ENCODE data around the gene EOLA1.

Gene EOLA1

DNA sequence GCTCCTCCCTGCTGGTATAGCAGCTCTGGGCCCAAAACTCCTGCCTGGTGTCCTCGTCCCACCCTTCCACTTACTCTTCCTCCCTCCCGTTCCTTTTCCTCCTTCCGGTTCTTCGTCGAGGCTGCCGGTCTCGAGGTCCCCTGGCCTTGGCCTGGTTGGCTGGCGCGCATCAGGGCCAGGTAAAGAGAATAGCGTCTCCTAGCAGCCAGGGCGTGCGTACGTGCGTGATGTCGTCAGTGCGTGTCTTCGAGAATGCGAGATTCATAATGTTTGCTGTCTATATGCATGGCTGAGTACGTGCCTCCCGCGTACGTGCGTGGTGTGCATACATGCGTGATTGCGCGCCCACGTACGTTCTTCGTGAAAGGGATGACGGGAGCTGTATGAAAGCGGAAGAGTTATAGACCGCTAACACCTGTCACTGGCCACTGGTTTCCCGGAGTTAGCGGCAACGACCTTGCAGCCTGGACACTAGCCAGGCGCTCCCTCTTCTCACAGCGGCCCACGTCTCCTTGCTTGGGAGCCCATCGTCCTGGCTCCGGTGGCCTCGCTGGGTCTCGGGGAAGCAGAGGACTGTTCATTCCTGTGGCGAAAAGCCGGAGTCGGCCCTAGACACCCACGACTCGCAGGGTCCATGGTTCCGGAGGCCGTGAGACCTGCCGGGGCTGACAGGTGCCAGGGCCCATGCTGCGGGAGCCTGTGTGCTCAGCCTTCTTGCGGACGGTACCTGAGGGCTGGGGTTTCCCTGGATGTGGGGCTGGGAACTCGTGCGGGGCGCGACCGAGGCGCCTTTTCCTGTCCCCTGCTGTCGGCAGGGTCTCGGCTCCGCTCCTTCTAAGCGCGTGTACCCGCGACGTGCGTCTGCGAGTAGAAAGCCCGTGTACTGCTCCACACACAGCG is at the start of gene EOLA1:
Gene EOLA1 (plus strand): TSS at position 392 of the 900 bp plus-strand sequence. CDS start 4,619 bp downstream, outside the sequence.
- peak; percentile 88 to 89 for DNase-seq

DNA sequence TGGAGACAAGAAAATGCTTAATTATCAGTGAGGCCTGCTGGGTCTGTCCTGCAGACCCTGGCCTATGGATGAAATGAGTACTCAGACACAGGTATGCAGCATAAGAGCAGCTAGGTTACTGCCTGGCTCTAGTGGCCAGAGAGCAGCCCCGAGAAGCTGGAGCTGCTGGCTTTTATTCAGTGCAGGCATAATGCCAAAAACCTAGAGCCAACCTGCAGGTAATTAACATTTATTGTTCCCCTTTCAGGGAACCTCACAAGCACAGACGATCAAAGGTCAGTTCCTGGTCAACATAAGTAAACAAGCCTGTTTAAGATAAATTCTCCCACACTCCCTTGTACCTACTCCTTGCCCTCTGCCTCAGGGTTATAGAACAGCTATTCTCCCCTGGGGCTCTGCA is 49.0 kb upstream of the EOLA1 start:
- peak in 1 of 2 experiments; percentile 3 for DNase-seq

DNA sequence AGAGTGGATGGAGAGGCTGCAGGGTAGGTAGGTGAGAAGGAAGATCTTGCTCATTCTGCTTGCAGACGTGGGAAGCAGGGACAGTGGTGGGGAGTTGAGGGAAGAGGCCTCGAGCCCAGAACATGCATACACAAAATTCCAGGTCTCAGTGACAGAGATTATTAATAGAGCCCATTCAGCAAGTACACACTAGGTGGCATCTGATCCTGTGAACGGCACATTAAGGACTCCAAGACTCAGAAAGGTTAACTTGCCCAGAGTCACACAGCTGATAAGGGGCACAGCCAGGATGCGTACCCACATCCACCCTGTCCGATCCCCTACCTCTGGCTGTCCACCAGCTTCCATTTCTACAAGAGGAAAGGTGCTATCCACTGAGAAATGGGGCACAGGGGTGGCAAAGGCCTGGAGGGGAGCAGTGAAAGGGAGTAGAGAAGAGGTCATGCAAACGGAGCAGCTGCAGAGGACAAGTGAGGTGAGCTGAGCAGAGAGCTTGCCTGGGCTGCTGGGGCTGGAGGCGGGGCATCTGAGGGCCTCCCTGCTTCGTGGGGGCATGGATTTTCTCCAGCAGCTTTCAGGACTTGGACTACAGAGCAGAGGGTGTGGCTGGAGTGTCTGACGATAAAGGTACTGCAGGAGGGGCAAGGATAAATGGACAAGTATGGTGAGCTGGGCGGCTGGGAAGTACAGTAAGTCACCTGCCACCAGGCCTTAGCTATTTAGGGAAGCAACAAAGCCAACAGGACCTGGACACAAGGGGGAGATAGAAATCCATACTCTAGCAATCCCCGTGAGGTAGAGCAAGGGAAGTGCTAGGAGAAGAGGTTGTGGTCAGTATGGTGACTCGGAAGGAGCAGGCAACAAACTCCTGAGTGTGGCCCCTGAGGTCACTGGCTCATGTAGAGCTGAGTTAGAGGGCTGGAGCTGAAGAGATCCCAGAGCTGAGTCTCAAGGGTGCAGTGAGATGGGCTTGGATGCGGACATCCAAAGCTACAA is 46.9 kb upstream of the EOLA1 start:
- peak in 1 of 2 experiments; percentile 5 for DNase-seq

DNA sequence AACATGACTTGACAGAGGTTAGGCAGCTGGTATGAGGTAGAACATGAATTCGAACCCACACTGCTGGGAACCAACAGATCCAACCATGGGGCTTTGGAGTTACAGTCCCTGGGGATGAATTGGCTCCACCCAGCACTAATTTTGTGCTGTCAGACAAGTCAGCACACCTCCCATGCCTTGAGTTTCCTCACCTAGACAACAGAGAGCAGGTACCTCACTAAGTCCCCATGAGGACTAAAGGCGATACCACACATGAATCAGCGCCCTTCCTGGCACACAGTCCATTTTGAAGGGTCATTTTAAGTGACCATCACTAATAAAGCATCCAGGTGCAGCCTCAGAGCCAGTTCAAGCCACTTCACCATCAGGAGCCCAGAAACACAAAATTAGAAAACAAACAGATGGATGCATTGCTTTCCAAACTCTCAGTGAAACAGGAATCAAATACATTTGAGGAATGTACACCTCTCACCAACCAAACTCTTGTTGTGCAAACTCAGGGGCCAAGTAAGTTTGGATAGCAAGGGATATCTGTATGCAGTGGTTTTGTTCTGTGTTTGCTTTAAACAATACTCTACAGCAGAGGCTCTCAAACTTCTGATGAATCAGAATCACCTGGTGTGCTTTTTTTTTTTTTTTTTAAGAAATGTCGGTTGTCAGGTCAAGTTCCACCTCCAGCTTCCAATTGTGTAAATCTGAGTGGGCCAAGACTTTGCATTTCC is 45.8 kb upstream of the EOLA1 start:
- no peak for DNase-seq

DNA sequence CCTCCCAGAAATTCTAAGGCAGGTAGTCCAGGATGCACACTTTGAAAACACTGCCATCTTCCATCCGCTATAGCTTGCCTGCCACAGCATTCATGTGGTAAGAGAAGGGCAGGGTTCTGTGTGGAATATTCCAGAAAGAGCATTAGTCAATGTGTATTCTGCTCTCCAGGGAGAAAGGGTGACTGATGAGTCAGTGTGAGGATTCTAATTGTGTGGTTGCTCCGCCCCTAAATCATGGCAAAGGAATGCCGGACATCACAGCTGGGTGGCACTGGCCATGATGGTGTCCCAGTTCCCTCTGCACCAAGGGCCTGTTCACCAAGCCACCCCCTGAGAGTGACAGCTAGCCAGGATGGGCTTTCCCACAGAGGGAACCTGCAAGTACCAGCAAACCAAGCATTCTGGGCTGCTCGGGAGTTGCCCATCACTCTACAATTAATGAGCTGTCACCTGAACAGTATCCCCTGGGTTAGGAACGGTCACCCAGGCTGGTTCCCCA is 45.2 kb upstream of the EOLA1 start:
- DNase-seq: no peak

DNA sequence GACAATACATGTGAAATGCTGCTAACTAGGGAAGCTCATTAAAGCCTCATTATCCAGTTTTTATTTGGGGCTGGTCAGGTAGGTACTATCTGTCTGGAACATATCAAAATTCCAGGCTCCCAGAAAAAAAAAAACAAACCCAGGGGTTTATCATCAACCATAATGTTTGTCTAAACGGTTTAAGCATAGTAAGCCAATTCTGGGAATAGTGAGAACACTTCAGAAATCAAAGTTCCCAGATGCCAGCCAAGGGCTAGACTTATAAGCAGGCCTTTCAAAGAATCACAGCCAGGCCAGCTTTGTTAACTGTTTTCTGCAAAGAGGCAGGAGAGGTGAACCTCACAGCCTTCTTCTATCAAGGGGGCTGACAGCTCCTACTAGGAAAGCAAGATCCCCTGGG is 43.8 kb upstream of the EOLA1 start:
- no peak for DNase-seq

DNA sequence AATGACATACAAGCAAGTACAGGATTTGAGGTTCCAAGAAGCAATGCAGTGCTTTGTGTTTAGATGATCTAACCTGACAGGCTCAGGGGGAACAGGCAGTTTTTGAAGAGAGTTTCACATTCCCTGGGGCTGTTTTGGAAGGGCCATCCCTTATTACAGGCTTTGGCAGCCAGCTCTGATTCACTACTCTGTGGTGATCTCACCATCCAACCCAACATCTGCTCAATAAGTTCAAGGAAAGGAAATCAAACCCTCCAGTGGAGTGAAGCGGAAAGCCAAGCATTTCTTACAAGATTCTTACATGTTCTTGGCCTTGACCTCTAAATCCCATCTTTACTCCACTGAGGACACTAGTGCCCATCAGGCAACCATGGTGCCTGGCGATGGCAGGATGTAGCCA is 43.2 kb upstream of the EOLA1 start:
- DNase-seq: no peak

DNA sequence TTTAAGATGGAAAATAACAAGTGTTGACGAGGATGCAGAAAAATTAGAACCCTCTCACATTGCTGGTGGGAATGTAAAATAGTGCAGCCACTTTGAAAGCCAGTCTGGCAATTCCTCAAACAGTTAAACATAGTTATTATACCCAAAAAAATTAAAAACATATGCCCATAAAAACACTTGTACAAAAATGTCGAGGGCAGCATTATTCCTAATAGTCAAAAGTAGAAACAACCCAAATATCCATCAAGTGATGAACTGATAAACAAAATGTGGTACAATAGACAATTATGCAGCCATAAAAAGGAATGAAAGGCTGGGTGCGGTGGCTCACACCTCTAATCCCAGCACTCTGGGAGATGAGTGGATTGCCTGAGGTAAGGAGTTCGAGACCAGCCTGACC is 42.0 kb upstream of the EOLA1 start:
- DNase-seq: no peak

DNA sequence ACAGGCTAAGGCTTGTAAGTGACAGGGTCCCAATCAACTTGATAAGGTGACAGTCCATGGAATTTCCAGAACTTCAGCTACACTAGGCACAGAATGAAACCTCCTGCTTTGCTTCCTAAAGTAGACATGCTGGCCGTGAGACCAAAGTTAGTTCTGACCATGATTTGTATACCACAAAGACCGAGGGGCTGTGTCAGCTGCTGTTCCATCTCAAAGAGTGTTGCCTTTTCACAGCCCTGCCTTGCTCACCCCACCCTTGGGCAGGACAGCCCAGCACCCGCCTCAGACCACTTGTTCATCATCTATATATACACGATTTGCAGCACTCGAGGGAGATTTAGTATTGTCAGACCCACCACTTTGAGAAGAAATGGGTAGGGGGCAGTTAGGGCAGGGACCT is 41.0 kb upstream of the EOLA1 start:
- peak in 1 of 2 experiments; percentile 4 for DNase-seq

DNA sequence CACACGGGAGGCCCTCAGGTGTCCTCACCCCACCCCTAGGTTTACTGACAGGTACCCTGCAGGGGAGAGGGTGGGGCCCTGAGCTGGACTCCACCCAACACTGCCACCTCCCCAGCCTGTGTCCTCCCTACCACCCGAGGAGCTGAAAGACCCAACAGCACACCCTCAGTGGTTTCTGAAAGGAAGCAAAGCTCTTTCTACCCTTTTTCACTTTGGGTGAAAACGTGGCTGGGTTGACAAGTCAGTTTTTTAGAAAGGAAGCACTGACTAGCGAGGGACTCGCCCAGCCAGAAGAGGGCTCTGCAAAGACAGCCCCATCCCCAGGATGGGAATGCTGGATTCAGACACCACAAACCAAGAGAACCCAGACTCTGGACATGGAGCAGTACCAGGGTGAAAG is 37.9 kb upstream of the EOLA1 start:
- peak in 1 of 2 experiments; percentile 18 for DNase-seq

DNA sequence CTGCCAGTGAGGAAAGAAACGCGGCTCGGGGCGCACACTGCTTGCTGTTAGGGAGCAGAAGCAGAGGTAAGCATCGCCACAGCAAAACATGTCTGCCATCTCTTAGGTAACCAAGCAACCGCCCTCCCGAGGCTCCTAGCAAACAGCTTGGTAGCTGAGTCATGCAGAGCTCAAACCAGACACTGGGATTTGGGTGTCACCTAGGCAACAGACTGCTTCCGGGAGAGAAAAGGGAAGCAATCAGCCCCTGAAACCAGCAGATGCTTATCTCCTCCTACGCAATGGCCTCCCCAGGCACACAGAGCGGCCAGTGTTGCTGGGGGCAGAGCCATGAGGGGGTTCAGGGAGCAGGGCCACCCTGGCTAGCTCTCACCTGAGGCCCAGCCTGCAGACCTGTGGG is 37.4 kb upstream of the EOLA1 start:
- peak; percentile 56 to 66 for DNase-seq

DNA sequence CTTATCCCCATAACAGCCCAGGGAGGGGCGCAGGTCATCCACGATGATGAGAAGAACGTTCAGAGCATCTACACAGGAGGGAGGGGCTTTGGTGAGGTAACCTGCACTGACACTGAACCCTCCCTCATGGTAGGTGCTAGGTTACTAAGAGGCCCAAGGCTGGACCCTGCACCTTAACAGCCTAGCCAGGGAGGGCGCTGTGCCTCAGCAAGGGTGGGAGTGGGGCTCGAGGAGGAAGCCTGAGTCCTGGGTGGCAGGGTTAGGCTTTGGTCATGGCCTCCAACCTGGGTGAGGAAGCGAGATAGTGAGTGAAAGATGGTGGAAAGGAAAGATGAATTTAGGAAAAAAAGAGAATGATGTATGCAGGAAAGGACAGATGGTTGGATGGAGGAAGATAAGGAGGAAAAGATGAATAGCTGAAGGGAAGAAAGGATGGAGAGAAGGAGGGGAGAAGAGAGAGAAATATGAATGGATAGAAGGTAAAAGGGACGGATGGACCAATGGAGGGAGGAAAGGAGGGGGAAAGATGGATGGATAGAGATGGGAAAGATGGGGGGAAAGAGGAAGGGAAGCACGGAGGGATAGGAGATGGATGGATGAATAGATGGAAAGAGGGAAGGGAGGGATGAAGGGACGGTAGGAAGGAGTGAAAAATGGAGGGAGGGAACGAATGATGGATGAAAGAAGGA is 36.4 kb upstream of the EOLA1 start:
- peak; percentile 70 to 77 for DNase-seq

DNA sequence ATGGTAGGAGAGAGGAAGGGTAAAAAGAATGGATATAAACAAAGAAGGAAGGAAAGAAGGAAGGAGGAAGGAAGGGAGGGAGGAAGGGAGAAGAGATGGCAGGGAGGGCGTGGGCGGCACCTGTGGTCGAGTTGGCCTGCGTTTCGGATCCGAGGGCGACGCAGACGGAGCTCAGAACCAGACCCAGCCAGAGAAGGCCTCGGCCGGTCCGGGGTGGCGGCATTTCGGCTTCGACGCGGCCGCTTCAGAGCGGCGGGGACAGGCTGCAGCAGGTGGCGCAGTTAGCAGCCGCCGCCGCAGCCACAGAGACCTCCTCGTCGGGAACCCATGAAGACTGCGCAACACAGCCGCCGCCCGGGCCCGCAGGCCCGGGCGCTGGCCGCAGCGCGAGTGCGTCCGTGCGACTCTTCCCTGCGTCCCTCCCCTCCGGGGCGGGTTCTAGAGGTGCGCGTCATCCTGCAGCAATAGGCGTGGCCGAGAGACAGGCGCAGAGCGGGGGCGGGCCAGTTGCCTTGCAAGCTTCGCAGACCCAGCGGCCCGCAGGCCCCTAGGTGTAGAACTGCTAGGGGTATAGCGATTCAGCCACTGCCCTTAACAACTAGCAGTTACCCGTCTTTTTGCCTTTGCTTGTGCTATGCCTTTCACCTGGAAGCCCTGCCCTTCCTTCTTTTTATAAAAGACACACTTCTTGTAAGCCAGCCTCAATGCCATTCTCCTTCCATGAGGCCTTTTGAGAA is 35.7 kb upstream of the EOLA1 start, which contains the start of gene IDS:
Gene IDS (minus strand): TSS at position 392 of the 737 bp plus-strand sequence. CDS start 169 bp downstream, at position 223.
- DNase-seq: peak; percentile 88 to 89

DNA sequence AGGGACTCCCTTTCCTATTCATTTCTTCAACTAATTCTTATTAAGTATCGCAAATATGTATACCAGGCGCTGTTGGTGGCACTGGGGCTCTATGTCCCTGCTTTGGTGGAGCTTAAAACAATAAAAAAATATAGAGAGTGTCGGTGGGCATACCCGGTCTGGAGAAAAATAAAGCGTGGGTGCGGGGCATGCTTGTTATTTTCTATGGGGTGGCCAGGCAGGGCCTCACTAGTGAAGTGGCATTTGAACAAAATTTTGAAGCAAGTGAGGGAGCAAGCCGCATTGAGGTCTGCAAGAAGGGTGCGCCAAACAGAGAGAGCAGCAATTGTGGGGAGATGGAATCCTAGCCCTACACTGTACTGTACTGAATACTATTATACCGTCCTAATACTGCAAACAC is 35.1 kb upstream of the EOLA1 start:
- no peak for DNase-seq

DNA sequence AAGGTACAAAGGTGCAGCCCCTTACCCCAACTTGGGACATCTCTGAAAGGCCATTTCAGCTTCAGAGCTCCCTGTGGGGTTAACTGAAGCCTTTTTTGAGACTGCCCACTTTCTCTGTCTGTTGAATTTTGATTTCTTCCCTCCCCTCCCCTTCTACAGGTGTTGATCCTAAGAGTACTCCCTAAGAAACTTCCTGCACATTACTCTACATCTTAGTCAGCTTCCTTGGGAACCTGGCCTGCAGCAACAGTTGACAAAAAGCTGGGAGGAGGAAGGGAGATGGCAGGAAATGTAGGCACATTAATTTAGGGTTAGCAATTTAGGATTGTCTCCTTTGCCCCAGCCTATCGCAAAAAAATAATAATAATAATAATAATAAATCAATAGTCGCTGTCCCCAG is 34.5 kb upstream of the EOLA1 start:
- no peak for DNase-seq

DNA sequence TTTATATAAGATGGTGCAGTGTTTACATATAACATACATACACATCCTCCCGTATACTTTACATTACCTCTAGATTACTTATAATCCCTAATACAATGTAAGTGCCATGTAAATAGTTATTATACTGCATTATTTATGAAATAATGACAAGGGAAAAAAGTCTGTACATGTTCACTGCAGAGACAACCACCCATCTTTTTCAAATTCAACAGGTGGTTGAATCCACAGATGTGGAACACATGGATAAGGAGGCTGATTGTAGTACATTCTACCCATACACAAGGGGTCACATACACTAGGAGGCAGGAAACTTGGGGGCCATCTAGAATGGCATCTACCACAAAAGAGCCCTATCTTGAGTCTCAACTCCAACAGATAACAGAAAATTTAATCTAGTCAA is 32.3 kb upstream of the EOLA1 start:
- DNase-seq: no peak

DNA sequence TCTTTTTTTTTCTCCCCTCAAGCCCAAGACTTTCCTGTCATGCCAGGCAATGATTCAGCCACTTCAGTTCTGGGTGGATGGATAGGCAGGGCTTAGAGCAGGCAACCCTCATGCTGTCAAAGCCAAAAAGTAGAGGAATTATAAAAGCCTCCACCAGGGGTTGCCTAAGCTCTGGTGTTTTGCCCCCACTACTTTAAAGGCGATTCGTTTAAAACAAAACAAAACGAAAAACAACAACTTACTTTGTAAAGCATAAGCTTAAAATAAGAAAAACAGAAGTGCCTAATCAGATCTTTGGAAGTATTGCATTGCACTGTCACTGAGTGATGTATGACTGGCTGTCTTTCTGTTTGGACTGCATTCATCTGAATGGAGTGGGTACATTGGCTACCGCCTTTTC is 30.4 kb upstream of the EOLA1 start:
- no peak for DNase-seq

DNA sequence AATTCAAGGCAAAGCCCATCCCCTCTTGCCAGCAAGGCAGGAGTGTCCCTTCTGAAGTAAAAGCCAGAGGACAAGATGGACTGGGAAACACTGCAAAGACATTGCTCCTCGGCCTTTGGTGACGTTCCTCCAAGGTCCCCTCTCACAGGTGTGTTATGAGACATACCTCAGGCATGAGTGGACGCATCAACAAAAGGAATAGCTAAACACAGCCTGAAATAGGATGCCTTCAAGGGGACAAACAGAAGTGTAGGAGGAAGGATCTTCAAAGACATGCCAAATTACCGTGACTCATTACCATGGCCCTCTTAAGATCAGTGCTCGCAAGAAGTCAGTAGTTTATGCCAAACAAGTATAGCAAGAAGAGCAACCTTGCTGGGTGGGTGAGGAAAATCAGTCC is 29.7 kb upstream of the EOLA1 start:
- no peak for DNase-seq

DNA sequence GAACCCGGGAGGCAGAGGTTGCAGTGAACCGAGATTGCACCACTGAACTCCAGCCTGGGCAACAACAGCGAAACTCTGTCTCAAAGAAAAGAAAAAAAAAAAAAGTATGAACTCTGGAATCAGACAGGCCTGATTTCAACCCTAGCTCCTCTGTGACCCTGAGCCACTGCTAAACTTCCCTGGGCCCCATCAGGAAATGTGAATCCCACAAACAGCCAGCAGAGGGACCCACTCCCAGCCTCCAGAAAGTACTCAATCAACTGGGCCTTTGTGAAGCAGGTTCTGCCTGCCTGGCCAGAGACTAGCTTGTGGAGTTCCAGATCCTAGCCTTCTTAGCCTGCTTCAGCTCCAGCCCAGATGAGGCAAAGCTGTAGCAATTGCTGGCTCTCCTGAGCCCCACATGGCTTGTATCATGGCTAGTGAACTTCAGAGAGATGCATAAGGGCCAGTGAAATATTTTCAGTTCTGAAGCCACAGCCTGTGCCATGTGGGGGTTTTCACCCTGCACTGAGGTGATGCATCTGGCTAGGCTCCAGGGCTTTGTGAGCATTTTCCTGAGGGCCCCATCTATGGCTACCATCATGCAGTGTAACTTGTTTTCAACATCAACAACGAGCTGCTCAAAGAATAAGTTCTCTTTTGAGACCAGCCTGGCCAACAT is 28.5 kb upstream of the EOLA1 start:
- DNase-seq: peak; percentile 71 to 72

DNA sequence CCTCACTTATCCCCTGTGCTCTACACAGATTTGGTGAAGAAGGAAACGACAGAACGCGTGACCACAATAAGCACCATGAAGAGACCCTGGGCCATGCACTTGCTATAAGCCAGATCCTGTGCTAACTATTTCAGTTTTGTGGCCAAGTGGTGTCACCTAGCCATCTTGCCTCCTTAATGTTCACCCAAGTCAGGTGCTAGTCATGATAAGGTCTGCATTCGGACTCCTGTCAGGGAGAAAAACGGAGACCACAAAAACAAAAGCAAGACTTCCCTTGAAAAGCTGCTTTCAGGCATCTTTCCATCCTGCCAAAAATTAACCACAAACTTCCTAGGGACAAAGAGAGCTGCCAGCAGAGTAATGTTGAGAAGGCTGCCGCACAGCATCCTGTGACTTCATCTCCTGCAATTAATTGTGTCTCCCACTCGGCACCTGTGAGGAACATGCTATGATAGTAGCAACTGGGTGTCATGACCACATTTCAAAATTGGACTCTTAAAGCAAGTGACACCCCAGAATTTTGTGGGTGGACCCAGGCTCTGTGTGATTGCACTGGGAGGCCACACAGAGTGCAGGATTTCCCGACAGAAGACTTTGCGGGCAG is 26.9 kb upstream of the EOLA1 start:
- no peak for DNase-seq

All from activated T-cell treated with anti-CD3 and anti-CD28 coated beads, Interleukin-2, amount 50 U/mL, for 48 hours (primary cell).